Measurements from ENCODE around the gene DYRK3. TPM values are rescaled to one million over a fixed set of nuclear protein-coding genes. Genes with fewer than 3 reads are reported as not detected.

Gene DYRK3
- total RNA-seq (2014; rRNA removed; shearing (Covaris generic)) = 12.7 and 14.4 TPM in 2 replicates

DNA sequence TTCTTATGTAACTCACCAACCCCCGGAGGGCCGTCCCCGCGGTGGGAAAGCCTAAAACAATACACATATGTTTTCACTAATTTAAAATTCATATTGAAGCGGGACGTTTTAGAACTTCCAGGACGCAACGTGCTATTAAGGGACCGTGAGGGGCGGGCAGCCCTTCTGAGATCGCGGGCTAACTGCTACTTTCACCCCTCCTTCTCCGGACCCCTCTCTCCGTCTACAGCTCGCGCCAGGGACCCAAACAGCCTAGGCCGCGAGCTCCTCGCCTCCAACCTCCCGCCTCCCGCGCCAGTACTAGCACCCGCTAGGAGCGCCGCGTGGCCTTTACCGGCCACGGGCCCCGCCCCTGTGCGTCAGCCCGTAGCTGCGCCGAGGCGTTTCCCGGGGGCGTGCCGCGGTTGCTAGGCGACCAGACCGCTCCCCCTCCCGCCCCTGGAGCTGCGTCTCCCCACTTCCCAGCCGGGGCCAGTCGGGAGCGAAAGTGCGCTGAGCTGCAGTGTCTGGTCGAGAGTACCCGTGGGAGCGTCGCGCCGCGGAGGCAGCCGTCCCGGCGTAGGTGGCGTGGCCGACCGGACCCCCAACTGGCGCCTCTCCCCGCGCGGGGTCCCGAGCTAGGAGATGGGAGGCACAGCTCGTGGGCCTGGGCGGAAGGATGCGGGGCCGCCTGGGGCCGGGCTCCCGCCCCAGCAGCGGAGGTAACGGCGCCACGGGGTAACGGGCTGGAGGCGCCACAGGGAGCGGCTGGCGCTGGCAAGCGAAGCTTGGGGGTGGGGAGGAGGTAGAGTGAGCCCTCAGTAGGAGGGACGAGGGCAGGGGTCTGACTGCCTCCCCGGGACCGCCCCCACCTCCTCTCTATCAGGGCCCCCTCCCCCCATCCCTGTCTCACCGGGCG lies at the start of gene DYRK3:
Gene DYRK3, plus strand, starts transcription at position 457 of the 898 bp plus-strand sequence. Its CDS starts 168 bp downstream, at position 625.
- Histone ChIP-seq H3K27ac (peak within 1 kb of the TSS; percentile 59), H3K4me1 (peaks cover 14% of the 10 kb centered on the region; the same call in 1 of the 2 replicates), H3K4me3 (peak within 1 kb of the TSS; percentile 80), H3K27me3 (no peaks in the 10 kb centered on the region), H3K9me3 (replicated peaks) (no peaks in the 10 kb centered on the region), H3K36me3 (no peaks in the 10 kb centered on the region)
- peak; percentile 97 to 98 for DNase-seq

GRCh38 chr1:206586501-206587445 lies 48.6 kb upstream of the DYRK3 start:
- H3K36me3 ChIP-seq = peaks cover 5% of the 10 kb centered on the region; the same call in 1 of the 2 replicates
- peaks cover 31% of the 10 kb centered on the region for H3K4me1 ChIP-seq
- no peak overlapping the region for H3K4me3 ChIP-seq
- H3K27ac ChIP-seq = no peak overlapping the region
- H3K27me3 ChIP-seq = no peaks in the 10 kb centered on the region
- no peaks in the 10 kb centered on the region for H3K9me3 ChIP-seq (replicated peaks)
- no peak for DNase-seq

- Histone ChIP-seq H3K36me3 (peaks cover 14% of the 10 kb centered on the region; the same call in 1 of the 2 replicates), H3K4me1 (peaks cover 40% of the 10 kb centered on the region)
Measured at GRCh38 chr1:206587904-206588303, 47.4 kb upstream of the DYRK3 start.

DNA sequence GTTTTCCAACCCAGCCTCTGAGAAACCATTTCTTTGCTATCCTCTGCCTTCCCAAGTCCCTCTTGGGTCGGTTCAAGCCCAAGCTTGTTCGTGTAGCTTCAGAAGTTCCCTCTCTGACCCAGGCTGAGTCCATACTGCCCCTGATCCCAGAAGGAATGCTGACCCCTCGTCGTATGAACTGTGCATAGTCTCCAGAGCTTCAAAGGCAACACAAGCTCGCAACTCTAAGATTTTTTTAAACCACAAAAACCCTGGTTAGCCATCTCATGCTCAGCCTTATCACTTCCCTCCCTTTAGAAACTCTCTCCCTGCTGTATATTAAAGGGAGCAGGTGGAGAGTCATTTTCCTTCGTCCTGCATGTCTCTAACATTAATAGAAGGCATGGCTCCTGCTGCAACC lies 46.8 kb upstream of the DYRK3 start:
- Histone ChIP-seq H3K27me3 (no peaks in the 10 kb centered on the region), H3K36me3 (peaks cover 14% of the 10 kb centered on the region; the same call in 1 of the 2 replicates), H3K9me3 (replicated peaks) (no peaks in the 10 kb centered on the region), H3K27ac (no peak overlapping the region), H3K4me1 (peaks cover 40% of the 10 kb centered on the region), H3K4me3 (no peak overlapping the region)
- no peak for DNase-seq

More at GRCh38 chr1:206587904-206588303, 47.4 kb upstream of the DYRK3 start:
- Histone ChIP-seq H3K4me3 (no peak overlapping the region), H3K27me3 (no peaks in the 10 kb centered on the region), H3K9me3 (replicated peaks) (no peaks in the 10 kb centered on the region), H3K27ac (no peak overlapping the region)
- no peak for DNase-seq

DNA sequence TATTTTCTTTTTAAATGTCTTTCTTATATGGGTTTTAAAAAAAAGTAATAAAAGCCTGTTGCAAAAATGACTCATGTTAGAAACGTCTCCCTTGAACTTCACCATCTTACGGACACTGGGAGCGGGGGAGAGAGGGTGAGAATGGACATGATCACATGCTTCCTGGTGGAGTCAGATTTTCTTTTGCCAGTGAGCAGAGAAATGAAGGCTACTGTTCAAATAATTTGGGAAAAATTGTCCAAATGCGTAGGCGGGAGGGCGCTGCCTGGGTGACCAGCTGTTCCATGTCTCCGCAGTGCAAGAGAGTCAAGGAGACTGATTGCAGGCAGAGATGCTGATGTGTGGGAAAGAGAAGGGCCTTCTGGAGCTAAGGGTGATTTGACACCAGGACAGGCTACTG lies 46.1 kb upstream of the DYRK3 start:
- Histone ChIP-seq H3K9me3 (replicated peaks) (no peaks in the 10 kb centered on the region), H3K36me3 (peaks cover 19% of the 10 kb centered on the region), H3K27me3 (no peaks in the 10 kb centered on the region), H3K27ac (no peak overlapping the region), H3K4me3 (no peak overlapping the region), H3K4me1 (peaks cover 40% of the 10 kb centered on the region)
- peak in 1 of 2 experiments; percentile 29 for DNase-seq

GRCh38 chr1:206590025-206590758 lies 45.1 kb upstream of the DYRK3 start:
- Histone ChIP-seq H3K27ac (peak overlapping the region; percentile 75), H3K36me3 (peaks cover 28% of the 10 kb centered on the region), H3K9me3 (replicated peaks) (no peaks in the 10 kb centered on the region), H3K4me1 (peaks cover 40% of the 10 kb centered on the region), H3K4me3 (no peak overlapping the region), H3K27me3 (no peaks in the 10 kb centered on the region)
- DNase-seq = peak in 1 of 2 experiments; percentile 30

- peaks cover 40% of the 10 kb centered on the region for H3K4me1 ChIP-seq
- peaks cover 37% of the 10 kb centered on the region for H3K36me3 ChIP-seq
- DNase-seq = peak; percentile 70 to 78
- no peaks in the 10 kb centered on the region for H3K27me3 ChIP-seq
- H3K9me3 ChIP-seq (replicated peaks) = no peaks in the 10 kb centered on the region
- H3K27ac ChIP-seq = peak overlapping the region; percentile 75
- no peak overlapping the region for H3K4me3 ChIP-seq
Measured at GRCh38 chr1:206591226-206591625, 44.1 kb upstream of the DYRK3 start.

DNA sequence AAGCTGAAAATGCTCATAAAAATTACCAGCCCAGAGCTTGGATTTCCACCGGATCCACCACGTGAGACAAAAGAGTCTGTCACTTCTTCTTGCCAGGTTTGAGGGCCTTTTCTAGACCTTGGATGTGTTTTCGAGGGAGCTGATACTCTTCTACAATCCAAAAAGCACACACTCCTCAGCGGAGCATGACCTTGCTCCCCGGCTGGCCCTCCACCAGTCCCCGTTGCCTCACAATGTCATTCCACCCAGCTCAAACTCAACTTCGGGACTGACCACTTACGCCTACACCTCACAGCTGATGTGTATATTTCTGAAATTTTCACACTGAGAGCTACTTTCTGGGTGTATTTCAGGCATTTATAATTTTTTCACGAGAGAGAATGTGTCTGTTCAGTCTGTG lies 43.6 kb upstream of the DYRK3 start:
- H3K4me3 ChIP-seq = no peak overlapping the region
- H3K4me1 ChIP-seq = peaks cover 40% of the 10 kb centered on the region
- no peaks in the 10 kb centered on the region for H3K27me3 ChIP-seq
- no peaks in the 10 kb centered on the region for H3K9me3 ChIP-seq (replicated peaks)
- H3K36me3 ChIP-seq = peaks cover 41% of the 10 kb centered on the region
- no peak for DNase-seq
- peak overlapping the region; percentile 75 for H3K27ac ChIP-seq

DNA sequence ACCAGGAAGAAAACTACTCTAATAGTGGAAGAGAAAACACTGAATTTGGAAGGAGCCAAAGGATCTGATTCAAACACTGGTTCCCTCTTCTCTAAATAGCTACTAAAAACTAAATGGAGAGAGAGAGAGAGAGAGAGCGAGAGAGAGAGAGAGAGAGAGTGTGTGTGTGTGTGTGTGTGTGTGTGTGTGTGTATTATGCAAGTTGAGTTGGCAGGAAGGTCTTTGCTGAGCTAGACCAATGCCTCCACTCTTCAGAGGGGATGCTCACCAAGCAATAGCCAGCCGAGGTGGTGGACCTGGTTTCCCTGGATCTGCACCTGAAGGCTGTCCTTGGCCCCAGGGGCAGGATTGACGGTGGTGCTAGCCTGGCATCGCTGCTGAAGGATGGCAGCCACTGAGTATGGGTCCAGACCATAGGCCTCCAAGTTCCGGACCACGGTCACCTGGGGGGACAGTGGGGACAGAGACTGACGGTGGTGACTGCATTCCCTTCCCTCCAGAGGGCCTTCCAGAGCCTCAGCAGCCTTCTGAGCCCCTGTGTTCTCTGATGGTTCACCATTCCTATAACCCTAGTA lies 41.9 kb upstream of the DYRK3 start:
- Histone ChIP-seq H3K27me3 (no peaks in the 10 kb centered on the region), H3K9me3 (replicated peaks) (no peaks in the 10 kb centered on the region), H3K27ac (no peak overlapping the region), H3K4me1 (peaks cover 40% of the 10 kb centered on the region), H3K36me3 (peaks cover 51% of the 10 kb centered on the region), H3K4me3 (no peak overlapping the region)
- DNase-seq = no peak

GRCh38 chr1:206595581-206596318 lies 39.6 kb upstream of the DYRK3 start:
- H3K27ac ChIP-seq = no peak overlapping the region
- DNase-seq = no peak
- no peaks in the 10 kb centered on the region for H3K9me3 ChIP-seq (replicated peaks)
- H3K4me1 ChIP-seq = peaks cover 21% of the 10 kb centered on the region
- H3K27me3 ChIP-seq = no peaks in the 10 kb centered on the region
- H3K4me3 ChIP-seq = no peak overlapping the region
- H3K36me3 ChIP-seq = peaks cover 61% of the 10 kb centered on the region

GRCh38 chr1:206596319-206596666 lies 39.0 kb upstream of the DYRK3 start:
- DNase-seq = no peak
- no peak overlapping the region for H3K4me3 ChIP-seq
- H3K27me3 ChIP-seq = no peaks in the 10 kb centered on the region
- H3K9me3 ChIP-seq (replicated peaks) = no peaks in the 10 kb centered on the region
- H3K4me1 ChIP-seq = peaks cover 16% of the 10 kb centered on the region
- peaks cover 64% of the 10 kb centered on the region for H3K36me3 ChIP-seq
- H3K27ac ChIP-seq = no peak overlapping the region

GRCh38 chr1:206600527-206600926 lies 34.8 kb upstream of the DYRK3 start:
- H3K9me3 ChIP-seq (replicated peaks) = no peaks in the 10 kb centered on the region
- no peak for DNase-seq
- no peaks in the 10 kb centered on the region for H3K27me3 ChIP-seq
- peaks cover 57% of the 10 kb centered on the region for H3K36me3 ChIP-seq
- H3K4me3 ChIP-seq = no peak overlapping the region
- H3K4me1 ChIP-seq = no peaks in the 10 kb centered on the region
- no peak overlapping the region for H3K27ac ChIP-seq

- no peaks in the 10 kb centered on the region for H3K9me3 ChIP-seq (replicated peaks)
- peaks cover 34% of the 10 kb centered on the region for H3K36me3 ChIP-seq
- no peak overlapping the region for H3K27ac ChIP-seq
- no peaks in the 10 kb centered on the region for H3K4me1 ChIP-seq
- H3K4me3 ChIP-seq = no peak overlapping the region
- no peak for DNase-seq
- no peaks in the 10 kb centered on the region for H3K27me3 ChIP-seq
Measured at GRCh38 chr1:206604861-206605260, 30.5 kb upstream of the DYRK3 start.

Data from SJCRH30 (cell line).